Hepatocyte (in vitro differentiated cells): ENCODE results near the gene ISOC1. TPM values are rescaled to one million over a fixed set of nuclear protein-coding genes. Genes with fewer than 3 reads are reported as not detected.

Source experiments
- DNase-seq: peaks from one replicate; pipeline ENCODE4 v3.0.0-alpha.2; 2016; ENCODE audit warnings: low spot score
- H2AFZ ChIP-seq: fragments of 200-600 bp; sonication (generic); 2 replicates; pipeline ENCODE4 v1.6.0; 2016; ENCODE audit warnings: antibody characterized with exemption, mild to moderate bottlenecking
- H3K27ac ChIP-seq: fragments of 200-600 bp; sonication (generic); 2 replicates; pipeline ENCODE4 v1.5.1; 2016; ENCODE audit warnings: mild to moderate bottlenecking
- H3K27me3 ChIP-seq: fragments of 200-600 bp; sonication (generic); 2 replicates; pipeline ENCODE4 v1.6.1; 2016
- H3K36me3 ChIP-seq: fragments of 200-600 bp; sonication (generic); replicated peaks from 2 replicates; pipeline ENCODE4 v1.5.1; 2016; ENCODE audit warnings: low read depth; ENCODE audit not compliant: insufficient read depth
- H3K4me1 ChIP-seq: fragments of 200-600 bp; sonication (generic); 2 replicates; pipeline ENCODE4 v1.5.1; 2016; ENCODE audit warnings: mild to moderate bottlenecking, moderate library complexity; ENCODE audit not compliant: insufficient read depth
- H3K4me2 ChIP-seq: fragments of 200-600 bp; sonication (generic); 2 replicates; pipeline ENCODE4 v1.6.0; 2016
- H3K4me3 ChIP-seq: fragments of 200-600 bp; sonication (generic); 2 replicates; pipeline ENCODE4 v1.5.1; 2016; ENCODE audit warnings: mild to moderate bottlenecking
- H3K79me2 ChIP-seq: fragments of 200-600 bp; sonication (generic); 2 replicates; pipeline ENCODE4 v1.6.0; 2017; ENCODE audit warnings: mild to moderate bottlenecking
- H3K9me2 ChIP-seq: fragments of 200-600 bp; sonication (generic); replicated peaks from 2 replicates; pipeline ENCODE4 v1.6.0; 2017; ENCODE audit warnings: mild to moderate bottlenecking; ENCODE audit not compliant: insufficient read depth
- H3K9me3 ChIP-seq: fragments of 200-600 bp; sonication (generic); 2 replicates; pipeline ENCODE4 v1.5.1; 2016; ENCODE audit warnings: low read depth, mild to moderate bottlenecking
- H4K20me1 ChIP-seq: fragments of 200-600 bp; sonication (generic); 2 replicates; pipeline ENCODE4 v1.6.0; 2016; ENCODE audit warnings: mild to moderate bottlenecking; ENCODE audit not compliant: insufficient read depth, poor library complexity, severe bottlenecking
- EZH2 ChIP-seq: fragments of 200-600 bp; sonication (generic); IDR thresholded peaks from 2 replicates; pipeline ENCODE4 v1.6.1; 2016; ENCODE audit warnings: antibody characterized with exemption, mild to moderate bottlenecking, borderline replicate concordance
- EZH2phosphoT487 ChIP-seq: fragments of 200-600 bp; sonication (generic); IDR thresholded peaks from one replicate; pipeline ENCODE4 v1.6.1; 2018; ENCODE audit warnings: antibody characterized with exemption, mild to moderate bottlenecking, low read depth, moderate library complexity; ENCODE audit not compliant: unreplicated experiment, severe bottlenecking
- WGBS: methylation state at CpG from one replicate; pipeline ENCODE4 v1.1.6; 2016; ENCODE audit warnings: low lambda C conversion rate; ENCODE audit errors: missing lambda C conversion rate; 5-methylcytosine and 5-hydroxymethylcytosine counted together
- polyA plus RNA-seq: library from polyadenylated mRNA; unstranded; fragments of >200 nt; fragmentation: Nextera tagmentation; extraction: Ambion mirVana; gene quantifications from 2 replicates; pipeline ENCODE4 v1.2.1, GENCODE V29; 2016
- total RNA-seq: library from RNA; depleted of rRNA; stranded (reverse); fragments of >200 nt; gene quantifications from 2 replicates; pipeline ENCODE4 v1.2.3, GENCODE V29; 2014
- TF ChIP-seq, protein P1 (sequence below): fragments of 200-600 bp; sonication (generic); IDR thresholded peaks from 2 replicates; pipeline ENCODE4 v1.5.1; 2016; ENCODE audit warnings: antibody characterized with exemption, mild to moderate bottlenecking; ENCODE audit not compliant: poor library complexity

ISOC1 gene
- total and polyA plus RNA-seq, 2 experiments from 2014 or later, result 59.8 to 67.3 TPM

DNA sequence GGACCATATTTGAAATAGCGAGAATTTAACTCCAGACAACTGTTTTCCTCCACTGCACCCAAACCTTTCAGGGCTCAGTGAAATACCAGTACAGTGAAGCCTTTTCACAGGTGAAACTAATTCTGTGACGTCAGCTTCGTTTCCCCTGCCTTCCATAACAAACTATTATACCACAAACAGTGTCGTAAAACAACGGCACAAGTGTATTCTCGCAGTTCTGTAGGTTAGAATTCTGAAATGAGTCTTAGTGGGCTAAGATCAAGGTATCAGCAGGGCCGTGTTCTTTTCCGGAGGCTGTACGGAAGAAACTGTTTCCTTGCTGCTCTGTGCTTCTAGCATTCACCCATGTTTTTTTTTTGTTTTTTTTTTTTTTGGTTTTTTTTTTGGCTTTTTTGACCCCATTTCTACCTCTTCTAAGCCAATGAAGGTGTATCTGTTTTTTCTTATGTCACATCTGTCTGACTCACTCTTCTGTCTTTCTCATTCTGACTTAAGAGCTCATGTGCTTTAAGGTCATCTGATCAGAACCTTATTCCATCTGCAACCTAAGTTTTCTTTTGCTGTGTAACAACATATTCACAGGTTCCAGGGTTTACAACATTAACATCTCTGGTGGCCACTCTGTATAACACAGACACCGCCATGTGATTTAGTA lies 20.1 kb downstream of the ISOC1 start:
- DNase-seq, result no peak
- Histone ChIP-seq H3K27ac (no peak overlapping the region), H3K4me3 (no peak overlapping the region), H3K9me2 (no peaks in the 10 kb centered on the region), H3K4me1 (no peaks in the 10 kb centered on the region), H3K27me3 (no peaks in the 10 kb centered on the region), H2AFZ (no peak overlapping the region), H4K20me1 (no peaks in the 10 kb centered on the region), H3K79me2 (no peaks in the 10 kb centered on the region), H3K4me2 (no peak overlapping the region), H3K36me3 (no peaks in the 10 kb centered on the region), H3K9me3 (no peaks in the 10 kb centered on the region)
- WGBS, result 94% methylated on average over 10 of the region's 10 CpGs
- TF ChIP-seq EZH2phosphoT487, result no peak
- TF ChIP-seq, protein P1, sequence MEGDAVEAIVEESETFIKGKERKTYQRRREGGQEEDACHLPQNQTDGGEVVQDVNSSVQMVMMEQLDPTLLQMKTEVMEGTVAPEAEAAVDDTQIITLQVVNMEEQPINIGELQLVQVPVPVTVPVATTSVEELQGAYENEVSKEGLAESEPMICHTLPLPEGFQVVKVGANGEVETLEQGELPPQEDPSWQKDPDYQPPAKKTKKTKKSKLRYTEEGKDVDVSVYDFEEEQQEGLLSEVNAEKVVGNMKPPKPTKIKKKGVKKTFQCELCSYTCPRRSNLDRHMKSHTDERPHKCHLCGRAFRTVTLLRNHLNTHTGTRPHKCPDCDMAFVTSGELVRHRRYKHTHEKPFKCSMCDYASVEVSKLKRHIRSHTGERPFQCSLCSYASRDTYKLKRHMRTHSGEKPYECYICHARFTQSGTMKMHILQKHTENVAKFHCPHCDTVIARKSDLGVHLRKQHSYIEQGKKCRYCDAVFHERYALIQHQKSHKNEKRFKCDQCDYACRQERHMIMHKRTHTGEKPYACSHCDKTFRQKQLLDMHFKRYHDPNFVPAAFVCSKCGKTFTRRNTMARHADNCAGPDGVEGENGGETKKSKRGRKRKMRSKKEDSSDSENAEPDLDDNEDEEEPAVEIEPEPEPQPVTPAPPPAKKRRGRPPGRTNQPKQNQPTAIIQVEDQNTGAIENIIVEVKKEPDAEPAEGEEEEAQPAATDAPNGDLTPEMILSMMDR, result no peak
- TF ChIP-seq EZH2, result no peak

DNA sequence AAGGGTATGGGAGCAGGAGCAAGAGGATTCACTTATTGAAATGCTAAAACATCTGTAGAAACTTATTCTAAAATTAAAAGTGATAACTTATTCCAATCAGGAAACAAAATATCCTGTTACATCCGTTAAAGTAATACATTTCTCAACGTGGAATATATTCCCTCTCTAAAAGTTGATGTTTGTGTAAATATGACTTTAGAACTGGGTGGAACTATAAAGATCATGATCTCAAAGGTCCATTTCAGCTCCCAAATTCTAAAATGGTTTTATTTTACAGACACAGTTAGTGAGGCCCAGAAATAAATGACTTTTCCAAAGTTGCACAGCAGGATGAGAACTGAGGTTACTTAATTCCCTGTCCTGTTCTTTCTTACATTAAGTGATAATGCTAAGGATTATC lies 21.1 kb downstream of the ISOC1 start:
- no peaks in the 10 kb centered on the region for H3K36me3 ChIP-seq
- H3K79me2 ChIP-seq, result no peaks in the 10 kb centered on the region
- no peak overlapping the region for H3K4me2 ChIP-seq
- DNase-seq, result no peak
- H2AFZ ChIP-seq, result no peak overlapping the region
- no peaks in the 10 kb centered on the region for H3K9me2 ChIP-seq
- no peaks in the 10 kb centered on the region for H3K9me3 ChIP-seq
- H4K20me1 ChIP-seq, result no peaks in the 10 kb centered on the region
- no peak overlapping the region for H3K4me3 ChIP-seq
- TF ChIP-seq EZH2 (no peak), EZH2phosphoT487 (no peak)
- WGBS, result 68% methylated on average over 2 of the region's 2 CpGs
- no peak overlapping the region for H3K27ac ChIP-seq
- no peaks in the 10 kb centered on the region for H3K27me3 ChIP-seq
- H3K4me1 ChIP-seq, result no peaks in the 10 kb centered on the region

DNA sequence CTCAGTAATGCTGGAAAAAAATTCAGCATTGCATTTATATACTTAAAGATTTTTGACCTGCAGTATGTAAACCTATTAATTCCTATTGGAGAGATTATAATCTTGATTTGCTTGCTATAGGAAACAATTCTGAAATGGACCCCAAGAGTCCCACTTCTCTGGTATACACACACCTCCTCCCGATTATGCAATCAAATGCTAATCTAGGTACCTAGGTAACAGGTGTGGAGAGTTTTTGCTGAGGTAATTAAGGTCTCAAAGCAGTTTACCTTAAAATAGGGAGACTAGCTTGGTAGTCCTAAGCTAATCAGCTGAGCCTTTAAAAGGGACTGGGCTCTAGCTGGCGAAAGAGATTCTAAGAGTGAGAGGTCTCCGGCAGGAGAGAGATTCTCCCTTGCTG lies 22.2 kb downstream of the ISOC1 start:
- H3K79me2 ChIP-seq, result no peaks in the 10 kb centered on the region
- no peaks in the 10 kb centered on the region for H3K9me3 ChIP-seq
- no peaks in the 10 kb centered on the region for H3K36me3 ChIP-seq
- no peaks in the 10 kb centered on the region for H3K9me2 ChIP-seq
- H2AFZ ChIP-seq, result no peak overlapping the region
- H4K20me1 ChIP-seq, result no peaks in the 10 kb centered on the region
- no peak overlapping the region for H3K4me3 ChIP-seq
- no peak overlapping the region for H3K4me2 ChIP-seq
- H3K4me1 ChIP-seq, result no peaks in the 10 kb centered on the region
- no peaks in the 10 kb centered on the region for H3K27me3 ChIP-seq
- H3K27ac ChIP-seq, result no peak overlapping the region
- DNase-seq, result no peak
- TF ChIP-seq, protein P1, result no peak
- TF ChIP-seq EZH2, result no peak
- no peak for TF ChIP-seq EZH2phosphoT487
- 87% methylated on average over 3 of the region's 3 CpGs for WGBS

DNA sequence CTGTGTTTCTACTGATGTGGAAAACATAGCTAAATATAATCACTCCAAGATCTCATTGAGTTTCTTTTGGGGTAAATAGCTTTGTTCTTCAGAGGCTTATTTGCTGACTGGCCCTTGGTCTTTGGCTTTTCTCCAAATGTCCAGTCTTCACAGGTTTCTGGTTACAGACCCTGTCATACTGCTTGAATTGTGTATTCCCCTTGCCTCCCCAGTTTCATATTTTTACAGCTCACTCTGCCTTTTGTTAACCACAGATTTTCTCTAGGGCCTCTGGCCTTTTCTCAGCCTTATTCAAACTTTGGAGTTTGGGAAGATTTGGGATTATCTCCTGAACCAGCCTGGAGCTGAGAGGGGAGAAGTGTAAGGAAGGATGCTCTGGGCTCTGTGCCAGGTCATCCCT lies 23.9 kb downstream of the ISOC1 start:
- H3K79me2 ChIP-seq, result no peaks in the 10 kb centered on the region
- H3K36me3 ChIP-seq, result no peaks in the 10 kb centered on the region
- H3K4me2 ChIP-seq, result no peak overlapping the region
- no peaks in the 10 kb centered on the region for H3K27me3 ChIP-seq
- no peak overlapping the region for H2AFZ ChIP-seq
- no peak overlapping the region for H3K27ac ChIP-seq
- no peaks in the 10 kb centered on the region for H3K9me3 ChIP-seq
- H3K4me1 ChIP-seq, result no peaks in the 10 kb centered on the region
- no peak overlapping the region for H3K4me3 ChIP-seq
- TF ChIP-seq EZH2 (no peak), EZH2phosphoT487 (no peak)
- TF ChIP-seq, protein P1, result no peak
- no peak for DNase-seq
- H4K20me1 ChIP-seq, result no peaks in the 10 kb centered on the region
- H3K9me2 ChIP-seq, result no peaks in the 10 kb centered on the region
